Neuron (in vitro differentiated cells): Measurements from ENCODE around the gene LRIT3.
A peak's percentile ranks its signal among the peaks of the same experiment; 100 is the strongest.

ENCODE experiments used
- H2AFZ ChIP-seq: one replicate; pipeline ENCODE4 v1.6.1; 2013; ENCODE audit warnings: low read depth, mild to moderate bottlenecking, inconsistent platforms, low read length, moderate library complexity
- H3K27me3 ChIP-seq: one replicate; pipeline ENCODE4 v1.6.1; 2013; ENCODE audit warnings: low read length; ENCODE audit not compliant: insufficient read depth
- H3K36me3 ChIP-seq: one replicate; pipeline ENCODE4 v1.6.1; 2013; ENCODE audit warnings: low read length; ENCODE audit not compliant: insufficient read depth
- H3K4me1 ChIP-seq: one replicate; pipeline ENCODE4 v1.6.1; 2013; ENCODE audit warnings: low read length; ENCODE audit not compliant: insufficient read depth
- H3K4me3 ChIP-seq: 2 replicates; pipeline ENCODE4 v1.5.1; 2013; ENCODE audit warnings: mild to moderate bottlenecking, low read length, moderate library complexity
- H3K9me3 ChIP-seq: one replicate; pipeline ENCODE4 v1.6.1; 2013; ENCODE audit warnings: low read length

The LRIT3 gene

GRCh38 chr4:109847896-109848442 lies at the start of gene LRIT3:
Gene LRIT3 (plus strand): TSS chr4:109848107. CDS start chr4:109848202, 95 bp downstream.
- Histone ChIP-seq H3K9me3 (no peaks in the 10 kb centered on the region), H3K4me1 (peaks cover 17% of the 10 kb centered on the region), H2AFZ (no peak within 1 kb of the TSS), H3K4me3 (no peak within 1 kb of the TSS), H3K27me3 (no peaks in the 10 kb centered on the region), H3K36me3 (no peaks in the 10 kb centered on the region)

- H2AFZ ChIP-seq = no peak overlapping the region
- H3K27me3 ChIP-seq = peaks cover 5% of the 10 kb centered on the region
- H3K9me3 ChIP-seq = no peaks in the 10 kb centered on the region
- no peak overlapping the region for H3K4me3 ChIP-seq
- no peaks in the 10 kb centered on the region for H3K36me3 ChIP-seq
- H3K4me1 ChIP-seq = no peaks in the 10 kb centered on the region
Measured at GRCh38 chr4:109798866-109799265, 49.0 kb upstream of the LRIT3 start.

- Histone ChIP-seq H3K9me3 (no peaks in the 10 kb centered on the region), H3K4me1 (no peaks in the 10 kb centered on the region), H3K4me3 (no peak overlapping the region), H3K27me3 (peaks cover 5% of the 10 kb centered on the region), H3K36me3 (no peaks in the 10 kb centered on the region), H2AFZ (no peak overlapping the region)
Measured at GRCh38 chr4:109801099-109801789, 46.7 kb upstream of the LRIT3 start.

GRCh38 chr4:109801895-109802319 lies 46.0 kb upstream of the LRIT3 start, which contains the start of gene CFI:
Gene CFI (minus strand): TSS chr4:109801999. CDS start chr4:109801971, 28 bp downstream.
- no peaks in the 10 kb centered on the region for H3K4me1 ChIP-seq
- H3K36me3 ChIP-seq = no peaks in the 10 kb centered on the region
- no peak within 1 kb of the TSS for H2AFZ ChIP-seq
- no peak within 1 kb of the TSS for H3K4me3 ChIP-seq
- H3K9me3 ChIP-seq = no peaks in the 10 kb centered on the region
- H3K27me3 ChIP-seq = peaks cover 5% of the 10 kb centered on the region

GRCh38 chr4:109803924-109804571 lies 43.9 kb upstream of the LRIT3 start:
- no peaks in the 10 kb centered on the region for H3K9me3 ChIP-seq
- no peak overlapping the region for H3K4me3 ChIP-seq
- H2AFZ ChIP-seq = no peak overlapping the region
- H3K4me1 ChIP-seq = no peaks in the 10 kb centered on the region
- no peaks in the 10 kb centered on the region for H3K36me3 ChIP-seq
- peaks cover 5% of the 10 kb centered on the region for H3K27me3 ChIP-seq

- Histone ChIP-seq H2AFZ (no peak overlapping the region), H3K4me1 (peaks cover 2% of the 10 kb centered on the region), H3K36me3 (no peaks in the 10 kb centered on the region)
Measured at GRCh38 chr4:109809655-109810054, 38.3 kb upstream of the LRIT3 start.

GRCh38 chr4:109810552-109811387 lies 37.1 kb upstream of the LRIT3 start:
- H3K4me1 ChIP-seq = peaks cover 6% of the 10 kb centered on the region

More at GRCh38 chr4:109809655-109810054, 38.3 kb upstream of the LRIT3 start:
- no peaks in the 10 kb centered on the region for H3K9me3 ChIP-seq
- H3K4me3 ChIP-seq = no peak overlapping the region
- H3K27me3 ChIP-seq = no peaks in the 10 kb centered on the region

GRCh38 chr4:109811707-109812106 lies 36.2 kb upstream of the LRIT3 start:
- H3K27me3 ChIP-seq = no peaks in the 10 kb centered on the region
- H2AFZ ChIP-seq = no peak overlapping the region
- H3K4me3 ChIP-seq = no peak overlapping the region
- H3K36me3 ChIP-seq = no peaks in the 10 kb centered on the region
- peaks cover 9% of the 10 kb centered on the region for H3K4me1 ChIP-seq
- no peaks in the 10 kb centered on the region for H3K9me3 ChIP-seq

More at GRCh38 chr4:109810552-109811387, 37.1 kb upstream of the LRIT3 start:
- Histone ChIP-seq H3K4me3 (no peak overlapping the region), H2AFZ (no peak overlapping the region), H3K27me3 (no peaks in the 10 kb centered on the region), H3K36me3 (no peaks in the 10 kb centered on the region), H3K9me3 (no peaks in the 10 kb centered on the region)

GRCh38 chr4:109815151-109816081 lies 32.5 kb upstream of the LRIT3 start, which contains the start of gene GAR1:
Gene GAR1 (plus strand): TSS chr4:109815762. CDS start chr4:109816165, 403 bp downstream.
- Histone ChIP-seq H3K4me3 (peak within 1 kb of the TSS; percentile 90), H3K9me3 (no peaks in the 10 kb centered on the region), H3K27me3 (no peaks in the 10 kb centered on the region), H3K36me3 (peaks cover 22% of the 10 kb centered on the region), H2AFZ (peak within 1 kb of the TSS; percentile 94), H3K4me1 (peaks cover 16% of the 10 kb centered on the region)

GRCh38 chr4:109816082-109816442 lies 31.8 kb upstream of the LRIT3 start:
- Histone ChIP-seq H3K4me1 (peaks cover 16% of the 10 kb centered on the region), H3K36me3 (peaks cover 28% of the 10 kb centered on the region), H3K4me3 (peak overlapping the region; percentile 90), H3K27me3 (no peaks in the 10 kb centered on the region), H2AFZ (peak overlapping the region; percentile 94), H3K9me3 (no peaks in the 10 kb centered on the region)

- Histone ChIP-seq H3K4me1 (peaks cover 16% of the 10 kb centered on the region), H3K27me3 (no peaks in the 10 kb centered on the region), H3K36me3 (peaks cover 35% of the 10 kb centered on the region), H2AFZ (no peak overlapping the region), H3K4me3 (peak overlapping the region; percentile 90), H3K9me3 (no peaks in the 10 kb centered on the region)
Measured at GRCh38 chr4:109816894-109817293, 31.0 kb upstream of the LRIT3 start.

GRCh38 chr4:109818268-109818667 lies 29.6 kb upstream of the LRIT3 start:
- H3K9me3 ChIP-seq = no peaks in the 10 kb centered on the region
- H2AFZ ChIP-seq = no peak overlapping the region
- peaks cover 48% of the 10 kb centered on the region for H3K36me3 ChIP-seq
- peaks cover 16% of the 10 kb centered on the region for H3K4me1 ChIP-seq
- H3K27me3 ChIP-seq = no peaks in the 10 kb centered on the region
- no peak overlapping the region for H3K4me3 ChIP-seq
